Measurements from ENCODE around the gene ELMO2.

Gene ELMO2

GRCh38 chr20:46368902-46369268, 37.5 kb downstream of the ELMO2 start:
- no peak overlapping the region for H3K27ac ChIP-seq (ENCODE audit: low read length)
- no CpG with 5 or more reads among the region's 5 CpGs for WGBS (ENCODE audit: insufficient coverage, insufficient read length)
- no peaks in the 10 kb centered on the region for H3K9me3 ChIP-seq (ENCODE audit: control insufficient read depth, insufficient read depth, low read length)
- no peaks in the 10 kb centered on the region for H3K4me1 ChIP-seq (ENCODE audit: control insufficient read depth, insufficient read depth, low read length)
- peaks cover 26% of the 10 kb centered on the region; the same call in 1 of the 2 replicates for H3K36me3 ChIP-seq (ENCODE audit: control insufficient read depth, insufficient read depth, low read length)
- DNase-seq (ENCODE audit: low read depth, low spot score), result no peak
- no peak overlapping the region for H3K4me3 ChIP-seq (ENCODE audit: low read length)
- no peaks in the 10 kb centered on the region for H3K27me3 ChIP-seq (ENCODE audit: control insufficient read depth, insufficient read depth, low read length)

GRCh38 chr20:46367967-46368901, 38.2 kb downstream of the ELMO2 start:
- no peaks in the 10 kb centered on the region; the same call in 1 of the 2 replicates for H3K4me1 ChIP-seq (ENCODE audit: control insufficient read depth, insufficient read depth, low read length)
- peaks cover 22% of the 10 kb centered on the region; the same call in 1 of the 2 replicates for H3K36me3 ChIP-seq (ENCODE audit: control insufficient read depth, insufficient read depth, low read length)
- no CpG with 5 or more reads among the region's 6 CpGs for WGBS (ENCODE audit: insufficient coverage, insufficient read length)
- no peak overlapping the region for H3K27ac ChIP-seq (ENCODE audit: low read length)
- no peak for DNase-seq (ENCODE audit: low read depth, low spot score)
- no peaks in the 10 kb centered on the region for H3K27me3 ChIP-seq (ENCODE audit: control insufficient read depth, insufficient read depth, low read length)
- no peaks in the 10 kb centered on the region for H3K9me3 ChIP-seq (ENCODE audit: control insufficient read depth, insufficient read depth, low read length)
- no peak overlapping the region for H3K4me3 ChIP-seq (ENCODE audit: low read length)

- no peaks in the 10 kb centered on the region for H3K9me3 ChIP-seq (ENCODE audit: control insufficient read depth, insufficient read depth, low read length)
- DNase-seq (ENCODE audit: low read depth, low spot score), result no peak
- no peak overlapping the region for H3K27ac ChIP-seq (ENCODE audit: low read length)
- no peak overlapping the region for H3K4me3 ChIP-seq (ENCODE audit: low read length)
- WGBS (ENCODE audit: insufficient coverage, insufficient read length), result no CpG with 5 or more reads among the region's 5 CpGs
- no peaks in the 10 kb centered on the region for H3K27me3 ChIP-seq (ENCODE audit: control insufficient read depth, insufficient read depth, low read length)
- peaks cover 17% of the 10 kb centered on the region; the same call in 1 of the 2 replicates for H3K36me3 ChIP-seq (ENCODE audit: control insufficient read depth, insufficient read depth, low read length)
- H3K4me1 ChIP-seq (ENCODE audit: control insufficient read depth, insufficient read depth, low read length), result no peaks in the 10 kb centered on the region; the same call in 1 of the 2 replicates
Observed at GRCh38 chr20:46367234-46367633, 39.2 kb downstream of the ELMO2 start.

- H3K9me3 ChIP-seq (ENCODE audit: control insufficient read depth, insufficient read depth, low read length), result no peaks in the 10 kb centered on the region
- no peak overlapping the region for H3K27ac ChIP-seq (ENCODE audit: low read length)
- peaks cover 17% of the 10 kb centered on the region; the same call in 1 of the 2 replicates for H3K36me3 ChIP-seq (ENCODE audit: control insufficient read depth, insufficient read depth, low read length)
- no peak for DNase-seq (ENCODE audit: low read depth, low spot score)
- H3K4me1 ChIP-seq (ENCODE audit: control insufficient read depth, insufficient read depth, low read length), result no peaks in the 10 kb centered on the region; the same call in 1 of the 2 replicates
- no peak overlapping the region for H3K4me3 ChIP-seq (ENCODE audit: low read length)
- no CpG with 5 or more reads among the region's 5 CpGs for WGBS (ENCODE audit: insufficient coverage, insufficient read length)
- H3K27me3 ChIP-seq (ENCODE audit: control insufficient read depth, insufficient read depth, low read length), result no peaks in the 10 kb centered on the region
Observed at GRCh38 chr20:46366826-46367225, 39.6 kb downstream of the ELMO2 start.

- no peak overlapping the region for H3K27ac ChIP-seq (ENCODE audit: low read length)
- peaks cover 11% of the 10 kb centered on the region; the same call in 1 of the 2 replicates for H3K36me3 ChIP-seq (ENCODE audit: control insufficient read depth, insufficient read depth, low read length)
- H3K4me1 ChIP-seq (ENCODE audit: control insufficient read depth, insufficient read depth, low read length), result no peaks in the 10 kb centered on the region; the same call in 1 of the 2 replicates
- H3K27me3 ChIP-seq (ENCODE audit: control insufficient read depth, insufficient read depth, low read length), result no peaks in the 10 kb centered on the region
- no peak for DNase-seq (ENCODE audit: low read depth, low spot score)
- H3K9me3 ChIP-seq (ENCODE audit: control insufficient read depth, insufficient read depth, low read length), result no peaks in the 10 kb centered on the region
- no peak overlapping the region for H3K4me3 ChIP-seq (ENCODE audit: low read length)
- no CpG with 5 or more reads among the region's 5 CpGs for WGBS (ENCODE audit: insufficient coverage, insufficient read length)
Observed at GRCh38 chr20:46365487-46366220, 40.8 kb downstream of the ELMO2 start.

- no CpG with 5 or more reads among the region's 10 CpGs for WGBS (ENCODE audit: insufficient coverage, insufficient read length)
- peak overlapping the region; percentile 39; the same call in 1 of the 2 replicates for H3K4me3 ChIP-seq (ENCODE audit: low read length)
- H3K27me3 ChIP-seq (ENCODE audit: control insufficient read depth, insufficient read depth, low read length), result no peaks in the 10 kb centered on the region
- no peak overlapping the region for H3K27ac ChIP-seq (ENCODE audit: low read length)
- 0 out of 2 replicates have a peak, but pooled peaks cover 6% of the 10 kb centered on the region for H3K36me3 ChIP-seq (ENCODE audit: control insufficient read depth, insufficient read depth, low read length)
- H3K4me1 ChIP-seq (ENCODE audit: control insufficient read depth, insufficient read depth, low read length), result no peaks in the 10 kb centered on the region; the same call in 1 of the 2 replicates
- H3K9me3 ChIP-seq (ENCODE audit: control insufficient read depth, insufficient read depth, low read length), result no peaks in the 10 kb centered on the region
- no peak for DNase-seq (ENCODE audit: low read depth, low spot score)
Observed at GRCh38 chr20:46364670-46365486, 41.5 kb downstream of the ELMO2 start.

- no CpG with 5 or more reads among the region's 64 CpGs for WGBS (ENCODE audit: insufficient coverage, insufficient read length)
- H3K36me3 ChIP-seq (ENCODE audit: control insufficient read depth, insufficient read depth, low read length), result 0 out of 2 replicates have a peak, but pooled peaks cover 6% of the 10 kb centered on the region
- H3K4me1 ChIP-seq (ENCODE audit: control insufficient read depth, insufficient read depth, low read length), result no peaks in the 10 kb centered on the region; the same call in 1 of the 2 replicates
- H3K27ac ChIP-seq (ENCODE audit: low read length), result no peak overlapping the region
- peak; percentile 41 for DNase-seq (ENCODE audit: low read depth, low spot score)
- no peaks in the 10 kb centered on the region for H3K9me3 ChIP-seq (ENCODE audit: control insufficient read depth, insufficient read depth, low read length)
- H3K27me3 ChIP-seq (ENCODE audit: control insufficient read depth, insufficient read depth, low read length), result no peaks in the 10 kb centered on the region
- H3K4me3 ChIP-seq (ENCODE audit: low read length), result peak overlapping the region; percentile 80
Observed at GRCh38 chr20:46363874-46364669, 42.3 kb downstream of the ELMO2 start.

- H3K4me1 ChIP-seq (ENCODE audit: control insufficient read depth, insufficient read depth, low read length), result no peaks in the 10 kb centered on the region; the same call in 1 of the 2 replicates
- peaks cover 8% of the 10 kb centered on the region; the same call in 1 of the 2 replicates for H3K36me3 ChIP-seq (ENCODE audit: control insufficient read depth, insufficient read depth, low read length)
- H3K27me3 ChIP-seq (ENCODE audit: control insufficient read depth, insufficient read depth, low read length), result no peaks in the 10 kb centered on the region
- H3K9me3 ChIP-seq (ENCODE audit: control insufficient read depth, insufficient read depth, low read length), result no peaks in the 10 kb centered on the region
- no peak for DNase-seq (ENCODE audit: low read depth, low spot score)
- H3K4me3 ChIP-seq (ENCODE audit: low read length), result peak overlapping the region; percentile 80; the same call in 1 of the 2 replicates
- no peak overlapping the region for H3K27ac ChIP-seq (ENCODE audit: low read length)
- no CpG with 5 or more reads among the region's 14 CpGs for whole genome bisulfite sequencing (ENCODE audit: insufficient coverage, insufficient read length)
Observed at GRCh38 chr20:46362921-46363867, 43.2 kb downstream of the ELMO2 start.
